Thoracic aorta (tissue), 2 donors: ENCODE measurements around the gene SCN10A. TPM values are rescaled to one million over a fixed set of nuclear protein-coding genes. Genes with fewer than 3 reads are reported as not detected.
A peak's percentile ranks its signal among the peaks of the same experiment; 100 is the strongest.

Experiments
- ATAC-seq: fragments of 150-250 bp; one replicate; pipeline ENCODE4 v1.8.0; 2017; ENCODE audit warnings: low read depth; ENCODE audit not compliant: insufficient number of reproducible peaks, low FRiP score
- DNase-seq: peaks from one replicate; pipeline ENCODE4 v3.0.0-alpha.2; 2020; ENCODE audit warnings: low spot score
- H3K27ac ChIP-seq, 2 donors: fragments of 200-600 bp; sonication (generic); 1 replicate in 1 of 2; 2 replicates in 1 of 2; pipeline ENCODE4 v1.5.1; 2016; ENCODE audit warnings: mild to moderate bottlenecking in 2 of 2, moderate library complexity in 2 of 2
- H3K27me3 ChIP-seq: fragments of 200-600 bp; sonication (generic); replicated peaks from 2 replicates; pipeline ENCODE4 v1.6.0; 2016; ENCODE audit warnings: mild to moderate bottlenecking; ENCODE audit not compliant: insufficient read depth
- H3K36me3 ChIP-seq: fragments of 200-600 bp; sonication (generic); one replicate; pipeline ENCODE4 v1.5.1; 2016
- H3K4me1 ChIP-seq, 2 donors: fragments of 200-600 bp; sonication (generic); 1 replicate in 1 of 2; 2 replicates in 1 of 2; pipeline versions ENCODE4 v1.5.1 to v1.6.0; 2016; ENCODE audit warnings: low read depth in 2 of 2, mild to moderate bottlenecking in 1 of 2; ENCODE audit not compliant: control insufficient read depth in 1 of 2
- H3K4me3 ChIP-seq: fragments of 200-600 bp; sonication (generic); 2 replicates; pipeline ENCODE4 v1.5.1; 2016; ENCODE audit warnings: mild to moderate bottlenecking
- H3K9me3 ChIP-seq: fragments of 200-600 bp; sonication (generic); 2 replicates; pipeline ENCODE4 v1.5.1; 2016
- CTCF ChIP-seq: fragments of 200-600 bp; sonication (generic); IDR thresholded peaks from one replicate; pipeline ENCODE4 v1.5.1; 2019; ENCODE audit warnings: antibody characterized with exemption
- total RNA-seq, 2 donors: library from RNA; depleted of rRNA; stranded (reverse); fragments of >200 nt; gene quantifications; one replicate each; pipeline versions ENCODE4 v1.1.0 to v1.2.3, GENCODE V29; 2016

Gene SCN10A
- total RNA-seq, 2 donors from 2014 or later = not detected

DNA sequence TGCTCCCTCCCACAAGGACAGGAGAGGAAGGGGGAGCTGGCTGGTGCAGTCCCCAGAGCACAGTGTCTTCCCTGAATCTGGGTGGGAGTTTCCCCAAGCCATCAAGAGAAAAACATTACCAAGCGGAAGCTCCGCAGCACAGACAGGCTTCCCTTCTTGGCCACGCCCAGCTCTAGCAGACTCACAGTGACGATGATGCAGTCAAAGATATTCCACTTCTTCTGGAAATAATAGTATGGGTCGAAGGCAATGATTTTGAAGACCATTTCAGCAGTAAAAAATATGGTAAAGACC lies 76.7 kb downstream of the SCN10A start:
- ATAC-seq (no peak), DNase-seq (no peak)
- no peak overlapping the region for H3K27ac ChIP-seq
- no peak overlapping the region for H3K4me3 ChIP-seq
- no peaks in the 10 kb centered on the region for H3K4me1 ChIP-seq
- no peaks in the 10 kb centered on the region for H3K27me3 ChIP-seq
- TF ChIP-seq CTCF = no peak
- no peaks in the 10 kb centered on the region for H3K36me3 ChIP-seq
- no peaks in the 10 kb centered on the region for H3K9me3 ChIP-seq

GRCh38 chr3:38738630-38739395 lies 77.2 kb downstream of the SCN10A start:
- Histone ChIP-seq H3K4me3 (no peak overlapping the region), H3K36me3 (no peaks in the 10 kb centered on the region), H3K4me1 (no peaks in the 10 kb centered on the region), H3K9me3 (no peaks in the 10 kb centered on the region), H3K27me3 (no peaks in the 10 kb centered on the region), H3K27ac (no peak overlapping the region)
- ATAC-seq (no peak), DNase-seq (no peak)
- peak; percentile 16 for TF ChIP-seq CTCF

DNA sequence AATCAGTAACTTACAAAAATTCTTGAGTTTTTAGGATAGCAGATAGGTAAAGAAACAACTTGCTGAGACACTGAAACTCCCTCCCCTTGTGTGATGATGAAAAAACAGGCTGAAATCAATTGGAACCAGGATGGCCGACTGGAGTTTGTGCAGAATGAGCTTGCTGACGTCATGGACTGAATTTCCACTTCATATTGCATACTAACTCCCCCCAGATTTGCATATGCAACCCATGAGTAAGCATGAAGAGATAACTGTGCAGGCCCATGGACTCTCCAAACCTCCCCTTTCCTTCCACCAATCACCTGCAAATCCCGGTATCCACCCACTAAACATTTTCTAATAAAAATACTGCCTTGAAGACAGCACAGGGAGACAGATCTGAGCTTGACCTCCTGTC lies 84.5 kb downstream of the SCN10A start:
- Histone ChIP-seq H3K4me3 (no peak overlapping the region), H3K4me1 (peaks cover 0 to under 1% of the 10 kb centered on the region in 2 donors), H3K9me3 (no peaks in the 10 kb centered on the region), H3K36me3 (no peaks in the 10 kb centered on the region), H3K27me3 (no peaks in the 10 kb centered on the region), H3K27ac (no peak overlapping the region)
- TF ChIP-seq CTCF = no peak
- no peak for DNase-seq
- no peak for ATAC-seq

DNA sequence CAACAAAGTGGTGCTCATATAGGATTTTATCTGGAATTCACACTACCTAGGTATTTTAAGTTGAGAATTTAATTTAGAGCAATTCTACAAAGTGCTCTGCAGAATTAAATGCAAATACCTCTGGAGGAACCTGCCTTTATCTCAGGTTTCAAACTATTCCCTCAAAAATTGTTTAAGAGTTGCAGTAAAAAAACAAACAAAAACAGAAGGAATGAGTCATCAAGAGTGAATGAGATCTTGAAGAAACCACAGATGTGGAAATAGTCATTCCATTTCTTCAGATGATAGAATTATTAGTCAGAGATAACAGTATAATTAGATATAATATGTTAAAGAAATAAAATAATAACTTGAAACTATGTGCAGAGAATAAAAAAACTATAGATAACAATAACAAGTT lies 85.7 kb downstream of the SCN10A start:
- Histone ChIP-seq H3K27me3 (no peaks in the 10 kb centered on the region), H3K4me1 (peaks cover 0 to 13% of the 10 kb centered on the region in 2 donors), H3K4me3 (no peak overlapping the region), H3K27ac (no peak overlapping the region), H3K36me3 (no peaks in the 10 kb centered on the region), H3K9me3 (no peaks in the 10 kb centered on the region)
- ATAC-seq (no peak), DNase-seq (no peak)
- no peak for TF ChIP-seq CTCF

GRCh38 chr3:38728008-38728407 lies 88.0 kb downstream of the SCN10A start:
- no peak for TF ChIP-seq CTCF
- no peak for DNase-seq
- no peak for ATAC-seq

More at GRCh38 chr3:38728008-38728407, 88.0 kb downstream of the SCN10A start:
- peaks cover 10 to 30% of the 10 kb centered on the region in 2 donors for H3K4me1 ChIP-seq
- no peaks in the 10 kb centered on the region for H3K27me3 ChIP-seq
- no peak overlapping the region for H3K4me3 ChIP-seq
- no peaks in the 10 kb centered on the region for H3K36me3 ChIP-seq
- no peaks in the 10 kb centered on the region for H3K9me3 ChIP-seq
- no peak overlapping the region for H3K27ac ChIP-seq
